Stimulated activated naive CD4-positive, alpha-beta T cell treated with Interleukin-2 at 50 U/mL for 16 hours (primary cell): ENCODE measurements around the gene CLSTN2.

Source experiments
- DNase-seq: peaks from one replicate; lab custom pipeline; 2025; lab: John Stamatoyannopoulos, UW

CLSTN2 gene

DNA sequence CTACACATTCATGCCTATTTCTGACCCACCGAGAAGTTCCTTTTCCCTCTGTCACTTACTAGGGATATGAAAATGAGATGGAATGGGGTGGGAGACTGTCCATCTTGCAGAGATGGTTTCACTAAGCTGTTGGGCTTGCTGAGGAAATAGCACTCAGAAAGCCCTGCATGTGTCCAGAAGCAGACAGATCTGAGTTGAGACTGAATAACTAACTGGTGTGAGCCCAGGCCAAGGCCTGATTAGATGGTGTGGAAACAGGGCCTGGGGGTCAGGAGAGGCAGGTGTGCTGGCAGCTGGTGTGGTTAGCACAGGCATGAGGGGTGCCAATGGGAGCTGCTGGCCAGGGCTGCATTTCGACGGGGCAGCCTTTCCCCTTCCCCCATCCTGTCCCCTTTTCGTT, 72.1 kb downstream of the CLSTN2 start:
- no peak for DNase-seq

DNA sequence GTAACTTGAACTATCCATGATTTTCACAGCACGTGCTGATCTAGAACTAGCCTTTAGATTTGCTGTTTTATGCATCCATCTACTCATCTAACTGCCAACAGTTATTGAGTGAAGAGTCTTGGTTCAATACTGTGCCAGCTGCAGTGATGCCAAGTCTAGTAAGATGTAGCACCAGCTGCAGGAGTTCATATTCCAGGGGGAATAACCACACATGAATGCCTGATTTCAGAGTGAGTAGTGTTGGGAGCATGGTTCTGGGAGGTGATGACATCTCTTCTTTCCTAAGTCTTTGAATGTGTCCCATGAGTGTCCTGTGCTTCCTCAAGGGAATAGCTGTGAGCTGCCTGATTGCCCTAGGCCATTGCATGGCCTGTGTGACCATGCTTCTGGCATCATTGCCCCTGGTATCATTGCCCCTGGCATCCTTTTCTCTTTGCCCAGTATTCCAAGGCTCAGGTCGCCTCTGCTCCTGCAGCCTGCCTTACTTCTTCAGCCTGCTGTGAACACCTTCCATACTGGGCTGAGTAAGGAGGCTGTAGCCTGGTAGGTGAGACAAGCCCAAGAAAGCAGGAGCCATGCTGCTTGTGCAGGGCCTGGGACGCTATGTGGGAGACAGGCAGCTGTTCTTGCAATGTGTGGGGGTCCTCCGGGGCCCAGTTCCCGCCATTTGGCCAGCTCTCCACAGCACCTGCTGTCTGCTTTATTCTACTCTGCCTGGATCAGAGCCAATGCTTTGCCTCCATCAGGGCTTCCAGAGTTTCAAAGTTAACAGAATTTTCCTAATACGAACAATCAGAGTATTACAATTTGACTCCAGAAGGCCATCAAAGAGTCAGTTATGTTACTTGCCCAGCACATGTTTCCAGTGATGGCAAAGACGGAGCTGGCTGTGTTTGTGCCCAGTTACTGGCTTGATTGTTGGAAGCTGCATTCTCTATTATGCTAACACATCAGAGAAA, 73.2 kb downstream of the CLSTN2 start:
- no peak for DNase-seq

DNA sequence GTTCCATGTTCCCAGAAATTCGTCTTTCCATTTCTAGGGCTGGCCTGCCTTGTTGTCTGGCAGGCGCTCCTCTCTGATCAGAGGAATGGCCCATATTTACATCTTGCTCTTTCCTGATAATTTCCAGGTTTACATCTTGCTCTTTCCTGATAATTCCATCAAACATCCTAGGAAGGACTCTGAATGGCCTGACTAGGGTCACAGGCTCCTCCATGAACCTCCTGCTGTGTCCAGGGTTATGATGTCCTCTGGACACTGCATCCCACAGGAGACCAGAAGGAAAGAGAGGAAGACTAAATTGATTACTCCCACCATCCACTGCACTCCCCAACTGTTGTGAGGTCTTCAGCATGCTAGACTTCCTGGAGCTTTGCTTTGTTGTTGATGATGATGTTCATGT, 75.4 kb downstream of the CLSTN2 start:
- DNase-seq, result no peak

DNA sequence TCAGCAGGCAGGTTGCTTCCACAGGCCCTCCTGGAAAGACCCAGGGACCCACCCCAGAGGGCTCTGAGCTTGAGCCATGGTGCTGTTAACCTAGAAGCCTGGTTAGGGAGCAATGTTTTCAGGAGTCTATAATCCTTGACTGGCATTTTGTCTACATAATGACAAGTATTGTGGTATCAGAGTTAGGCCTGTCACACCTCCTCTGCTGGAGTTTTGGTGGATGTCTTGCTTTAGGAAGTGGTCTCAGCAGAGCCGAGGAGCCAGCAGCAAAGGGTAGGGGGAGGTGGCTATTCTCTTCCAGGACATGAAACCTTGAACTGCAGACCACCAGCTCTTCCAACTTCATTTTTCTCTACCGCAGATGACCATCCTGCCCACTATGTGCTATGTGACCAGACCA, 76.1 kb downstream of the CLSTN2 start:
- no peak for DNase-seq

DNA sequence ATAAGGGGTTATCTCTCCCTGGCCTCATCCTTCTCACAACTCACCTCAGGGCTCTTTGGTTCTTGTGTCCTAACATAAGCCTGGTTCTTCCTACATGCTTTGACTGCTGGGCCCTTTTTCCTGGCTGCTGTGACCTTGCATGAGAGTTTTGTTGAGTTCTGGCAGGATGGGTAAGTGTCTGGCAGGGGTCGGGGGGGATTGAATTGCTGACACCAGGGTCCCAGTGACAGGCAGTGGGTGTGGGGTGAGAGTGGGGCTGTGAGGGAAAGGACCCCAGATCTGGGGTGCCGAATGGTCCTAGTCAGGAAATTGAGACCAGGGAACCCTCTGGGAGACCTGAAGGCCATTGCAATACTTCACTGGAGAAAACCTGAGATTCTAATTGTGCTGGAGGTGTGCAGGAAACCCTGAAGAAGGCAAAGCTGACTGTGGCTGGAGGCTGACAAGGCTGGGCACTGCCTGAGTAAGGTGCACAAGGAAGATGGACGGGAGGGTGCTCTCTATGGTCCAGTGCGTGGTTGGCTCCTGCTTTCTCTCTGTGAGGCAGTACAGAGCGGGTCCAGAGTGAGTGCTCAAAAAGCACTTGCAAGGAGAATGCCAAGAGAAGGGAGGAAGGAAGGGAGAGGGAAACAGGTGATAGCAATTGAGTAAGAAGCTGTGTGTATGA, 76.8 kb downstream of the CLSTN2 start:
- no peak for DNase-seq

DNA sequence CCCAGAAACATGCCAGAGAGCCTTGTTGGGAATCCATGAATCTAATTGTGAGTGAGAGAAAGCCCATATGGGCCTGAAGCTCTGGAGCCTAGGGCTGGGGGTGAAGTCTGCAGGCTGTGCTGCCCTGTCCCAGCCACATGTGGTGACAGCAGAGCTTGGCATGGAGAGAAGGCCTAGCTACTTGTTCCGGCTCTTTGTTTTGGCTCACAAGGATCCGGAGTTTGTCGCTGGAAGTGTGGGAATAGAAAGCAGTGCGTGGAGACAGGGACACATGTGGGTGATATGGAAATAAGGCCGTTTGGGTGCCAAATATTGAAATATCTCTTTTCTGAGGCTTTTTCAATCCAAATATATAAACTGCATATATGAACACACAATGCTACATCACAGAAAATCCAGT, 78.2 kb downstream of the CLSTN2 start:
- DNase-seq, result no peak

DNA sequence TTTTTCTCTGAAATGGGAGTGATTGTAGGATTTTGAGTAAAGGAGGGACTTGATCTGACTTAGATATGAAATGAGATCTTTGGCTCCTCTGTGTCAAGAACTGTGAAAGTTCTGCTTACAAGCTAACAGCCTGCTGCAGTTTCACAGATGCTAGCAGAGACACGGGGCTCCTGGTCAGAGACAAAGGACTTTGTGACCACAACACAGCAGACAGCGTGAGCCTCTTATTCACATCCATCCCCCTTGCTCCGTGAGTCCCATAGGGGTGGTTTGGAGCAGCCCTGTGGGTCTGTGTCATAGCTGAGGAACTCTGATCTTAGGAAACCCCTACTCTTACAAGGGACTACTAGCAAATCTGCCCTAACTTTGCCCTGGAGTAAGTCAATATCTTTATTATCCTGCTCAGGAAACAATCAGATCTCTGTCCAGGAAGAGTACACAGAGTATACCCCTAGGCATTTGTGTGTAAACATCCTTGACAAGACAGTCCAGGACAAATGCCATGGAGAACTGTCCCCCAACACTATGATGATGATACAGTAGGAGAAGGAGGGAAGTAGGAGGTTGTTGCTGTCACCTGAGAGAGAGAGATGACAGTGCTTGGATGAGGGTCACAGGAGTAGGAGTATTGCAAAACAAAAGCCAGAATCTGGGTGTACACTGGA, 80.0 kb downstream of the CLSTN2 start:
- no peak for DNase-seq

DNA sequence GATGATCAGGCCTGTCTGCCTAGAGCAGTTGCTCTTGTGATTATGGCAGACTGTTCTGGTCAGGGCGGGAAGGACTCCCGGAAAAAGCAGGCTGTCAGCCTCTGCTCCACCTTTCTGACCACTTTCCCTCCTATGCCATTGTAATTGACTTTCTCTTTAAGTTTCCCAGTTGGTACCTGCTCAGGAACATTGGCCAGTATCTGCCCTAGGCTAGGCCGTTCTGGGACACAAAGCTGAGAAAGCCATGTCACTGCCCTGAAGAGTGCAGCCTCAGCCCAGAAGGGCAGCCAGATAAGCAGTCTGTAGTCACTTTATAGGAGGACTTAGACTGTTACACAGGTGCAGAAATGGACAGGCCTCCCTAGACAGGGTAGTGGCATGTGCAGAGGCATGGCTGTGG, 80.8 kb downstream of the CLSTN2 start:
- DNase-seq, result no peak

DNA sequence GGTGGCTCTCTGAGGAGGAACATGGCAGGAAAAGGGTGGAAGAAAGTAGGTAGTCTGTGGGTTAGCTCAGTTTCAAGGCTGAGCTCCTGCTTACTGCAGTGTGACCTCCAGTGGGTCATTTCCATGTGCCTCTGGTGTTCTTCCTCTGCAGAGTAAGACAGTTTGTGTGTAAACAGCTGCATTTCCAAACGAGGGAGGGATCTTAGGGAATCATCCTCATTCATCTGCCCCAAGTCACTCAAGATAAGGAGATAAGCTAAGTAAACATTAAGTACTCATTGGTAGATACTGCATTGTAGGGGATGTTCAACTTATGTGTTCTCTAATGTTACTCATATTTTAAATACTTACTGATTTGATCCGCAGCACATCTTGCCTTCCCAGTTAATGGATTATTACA, 83.6 kb downstream of the CLSTN2 start:
- DNase-seq, result no peak

DNA sequence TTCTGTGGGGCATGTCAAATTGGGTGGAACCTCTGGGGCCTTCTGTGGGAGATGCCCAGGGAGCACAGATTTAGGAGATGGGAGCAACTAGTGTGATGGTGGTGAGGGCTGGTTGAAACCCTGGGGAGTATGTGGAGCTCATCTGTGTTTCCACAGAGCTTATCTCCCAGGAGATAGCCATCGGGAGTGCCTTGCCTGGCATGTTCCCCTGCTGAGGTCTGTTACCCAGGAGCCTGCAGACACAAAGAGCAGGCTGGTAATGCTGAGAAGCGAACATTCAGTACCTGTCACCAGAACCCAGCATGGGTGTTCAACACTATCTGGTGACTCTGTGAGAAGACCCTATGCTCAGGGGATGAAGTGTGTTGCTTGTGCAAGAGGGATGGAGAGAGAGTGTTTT, 85.0 kb downstream of the CLSTN2 start:
- DNase-seq, result no peak

DNA sequence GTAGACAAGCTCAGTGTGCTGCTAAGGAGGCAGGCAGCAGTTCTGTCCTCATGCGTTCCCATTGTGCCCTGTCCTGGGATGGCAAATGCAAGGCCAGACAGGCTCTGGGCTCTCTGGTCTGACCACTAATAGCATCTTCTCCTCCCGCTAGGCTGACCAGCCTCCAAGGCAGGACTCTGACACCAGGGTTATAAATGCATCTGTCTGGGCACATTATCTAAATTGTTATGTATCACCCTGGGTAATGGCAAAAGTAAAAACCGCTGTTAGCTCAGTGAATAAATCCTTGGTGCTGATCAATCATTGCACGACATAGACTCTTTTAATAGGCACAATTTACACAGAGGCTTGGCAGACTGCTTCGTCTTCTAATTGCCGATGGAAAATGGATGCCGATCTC, 85.6 kb downstream of the CLSTN2 start:
- DNase-seq, result no peak

DNA sequence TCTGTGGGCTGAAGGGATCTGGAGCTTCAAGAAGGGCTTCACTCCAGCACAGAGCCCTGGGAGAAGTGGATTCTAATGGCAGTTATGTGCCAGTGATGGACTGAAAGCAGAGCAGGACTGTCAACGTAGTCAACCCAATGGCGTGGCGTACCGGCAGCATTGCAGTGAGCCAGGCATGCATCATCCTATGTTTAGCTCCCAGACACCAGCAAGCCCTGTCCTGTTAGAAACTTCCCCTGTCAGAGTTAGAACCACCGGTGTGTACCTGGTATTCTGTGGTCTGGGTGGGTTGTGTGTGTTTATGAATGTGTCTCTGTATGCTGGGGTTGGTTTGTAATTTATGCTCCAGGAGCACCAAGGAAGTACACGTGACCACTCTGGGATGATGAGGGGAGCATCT, 86.3 kb downstream of the CLSTN2 start:
- DNase-seq, result no peak

DNA sequence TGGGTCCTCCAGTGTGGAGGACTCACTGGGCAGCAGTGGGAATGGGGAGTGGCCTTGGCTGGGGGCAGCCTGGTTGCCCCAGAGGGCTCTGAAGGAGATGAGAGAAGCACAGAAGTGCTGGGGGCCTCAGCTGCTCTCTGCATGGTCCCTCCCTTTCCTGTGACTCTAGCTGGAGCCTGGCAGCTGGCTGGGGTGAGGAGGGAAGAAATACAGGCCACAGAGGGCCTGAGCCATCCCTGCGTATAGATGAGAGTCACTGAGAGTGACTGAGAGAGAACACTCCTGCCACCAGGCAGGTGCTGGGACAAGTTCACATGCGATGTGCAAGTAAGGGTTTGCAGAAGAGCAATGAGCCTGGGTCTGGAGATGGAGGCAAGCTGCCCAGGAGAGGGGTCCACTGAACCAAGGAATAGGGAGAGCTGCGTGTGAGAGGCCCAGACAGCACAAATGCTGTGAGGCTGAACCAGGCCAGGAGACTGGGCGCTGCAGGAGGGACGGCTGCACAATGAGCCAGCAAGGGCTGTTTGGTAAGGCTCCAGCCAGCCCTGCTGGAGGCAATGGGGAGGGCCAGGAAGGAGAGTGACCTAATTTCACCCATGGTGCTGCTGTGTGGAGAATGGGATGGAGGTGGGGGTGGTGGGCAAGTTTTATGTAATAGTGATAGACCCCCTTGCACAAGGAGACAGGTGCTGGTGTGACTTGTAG, 87.2 kb downstream of the CLSTN2 start:
- no peak for DNase-seq

DNA sequence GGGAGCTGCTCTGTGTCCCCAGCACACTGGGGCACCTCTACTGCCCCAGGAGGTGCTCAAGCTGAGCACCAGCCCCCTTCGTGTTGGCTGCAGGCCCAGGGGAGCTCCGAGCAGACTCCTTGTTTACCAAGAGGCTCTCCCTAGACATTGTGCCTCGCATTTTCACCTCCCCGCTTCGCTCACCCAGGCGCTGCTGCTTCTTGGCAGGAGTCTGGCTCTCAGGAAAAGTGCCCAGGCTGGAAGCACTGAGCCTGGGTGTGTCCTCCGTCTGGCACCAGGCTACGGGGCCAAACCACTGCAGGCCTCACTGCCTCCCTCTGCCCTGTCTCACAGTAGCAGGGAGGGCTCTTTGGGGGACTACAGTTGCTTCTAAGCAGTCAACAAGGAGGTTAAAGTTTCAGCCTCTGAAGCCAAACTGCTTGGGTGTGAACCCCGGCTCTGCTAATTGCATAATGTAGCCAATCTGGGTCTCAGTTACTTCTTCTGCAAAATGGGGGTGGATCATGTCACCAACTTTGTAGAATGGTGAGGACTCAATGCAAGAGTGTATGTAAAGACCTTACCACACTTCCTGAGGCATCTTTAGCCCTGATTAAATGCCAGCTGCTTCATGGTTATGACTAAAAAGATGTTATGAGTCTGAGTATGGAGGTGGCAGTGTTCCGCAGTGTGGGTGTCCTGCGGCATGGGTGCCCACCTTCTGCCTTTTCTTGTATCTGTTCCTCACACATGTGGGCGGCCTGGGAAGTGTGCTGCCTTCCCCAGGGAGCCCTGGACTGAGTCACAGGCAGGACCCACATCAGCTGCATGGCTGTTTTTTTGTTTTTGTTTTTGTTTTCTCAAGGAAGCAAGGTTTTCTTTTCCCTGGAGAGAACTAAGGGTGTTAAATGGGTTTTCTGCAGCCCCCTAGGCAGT, 88.9 kb downstream of the CLSTN2 start:
- no peak for DNase-seq

DNA sequence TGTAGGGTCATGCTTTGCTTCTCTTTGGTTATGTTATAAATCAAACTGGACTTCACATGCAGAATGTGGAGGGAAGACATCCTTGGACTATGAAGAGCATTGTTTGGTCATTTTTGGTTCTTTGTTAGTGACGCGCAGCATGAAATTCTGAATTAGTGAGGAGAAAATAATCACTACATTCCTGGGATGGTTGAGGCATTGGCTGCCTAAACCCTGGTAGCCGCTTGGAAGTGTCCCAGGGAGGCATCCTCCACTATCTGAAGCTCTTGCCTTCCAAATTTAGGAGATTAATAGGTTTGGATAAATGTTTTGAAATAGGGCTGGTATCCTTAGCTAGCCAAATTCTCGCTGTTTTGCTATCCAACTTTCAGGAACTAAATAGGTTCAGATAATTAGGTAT, 96.2 kb downstream of the CLSTN2 start:
- no peak for DNase-seq

DNA sequence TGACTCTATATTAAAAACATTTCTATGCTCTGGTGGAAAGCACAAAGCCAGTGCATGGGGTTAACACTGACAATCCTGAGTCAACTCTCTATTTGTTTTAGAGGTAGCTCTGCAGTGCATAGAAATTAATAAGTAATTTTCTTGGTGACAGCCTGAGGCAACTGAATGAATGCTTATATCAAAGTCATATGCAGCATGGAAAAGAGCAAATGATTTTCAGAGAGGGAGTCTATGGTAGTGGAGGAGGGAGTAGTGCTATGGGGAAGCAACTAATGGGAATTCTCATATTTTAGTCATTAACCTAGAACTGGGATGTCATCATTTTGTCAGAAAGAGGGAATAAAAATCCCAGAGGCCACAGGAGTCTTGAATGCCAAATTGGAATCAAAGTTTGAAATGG, 99.1 kb downstream of the CLSTN2 start:
- no peak for DNase-seq

DNA sequence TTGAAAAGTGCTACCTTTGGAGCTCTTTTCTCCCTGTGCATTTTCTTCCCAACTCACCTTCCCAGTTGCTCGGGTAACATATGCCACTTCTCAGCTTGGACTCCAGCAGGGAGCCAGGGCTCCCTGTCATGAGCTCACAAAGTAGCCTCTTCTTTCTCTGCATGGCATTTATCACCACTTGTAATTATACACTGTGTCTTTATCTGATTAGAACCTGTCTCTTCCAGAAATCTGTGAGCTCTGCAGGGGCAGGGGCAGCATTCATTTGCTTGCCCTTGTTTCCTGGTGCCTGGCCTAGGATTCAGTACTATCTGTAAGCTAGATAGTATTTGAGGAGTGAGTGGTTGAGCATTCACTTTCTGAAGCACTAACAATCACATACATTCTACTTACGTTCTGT, 100.9 kb downstream of the CLSTN2 start:
- DNase-seq, result no peak

DNA sequence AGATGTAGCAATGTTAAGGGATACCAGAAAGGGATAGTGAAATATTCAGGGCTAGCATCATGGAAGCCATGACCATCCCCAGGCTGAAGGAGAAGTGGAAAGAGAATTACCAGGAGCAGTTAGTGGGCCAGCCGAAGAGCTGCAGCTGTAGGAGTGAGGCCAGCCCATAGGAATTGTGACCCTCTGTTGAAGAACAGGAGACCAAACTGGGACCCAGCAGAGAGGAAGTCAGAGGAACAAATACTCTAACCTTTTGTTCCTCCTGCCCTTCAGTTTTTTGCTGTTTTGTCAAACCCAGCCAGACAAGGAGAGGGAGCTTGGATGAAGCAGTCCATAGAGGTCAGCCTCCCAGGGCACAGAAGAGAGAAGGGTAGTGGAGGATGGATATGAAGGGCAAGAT, 115.4 kb downstream of the CLSTN2 start:
- no peak for DNase-seq

DNA sequence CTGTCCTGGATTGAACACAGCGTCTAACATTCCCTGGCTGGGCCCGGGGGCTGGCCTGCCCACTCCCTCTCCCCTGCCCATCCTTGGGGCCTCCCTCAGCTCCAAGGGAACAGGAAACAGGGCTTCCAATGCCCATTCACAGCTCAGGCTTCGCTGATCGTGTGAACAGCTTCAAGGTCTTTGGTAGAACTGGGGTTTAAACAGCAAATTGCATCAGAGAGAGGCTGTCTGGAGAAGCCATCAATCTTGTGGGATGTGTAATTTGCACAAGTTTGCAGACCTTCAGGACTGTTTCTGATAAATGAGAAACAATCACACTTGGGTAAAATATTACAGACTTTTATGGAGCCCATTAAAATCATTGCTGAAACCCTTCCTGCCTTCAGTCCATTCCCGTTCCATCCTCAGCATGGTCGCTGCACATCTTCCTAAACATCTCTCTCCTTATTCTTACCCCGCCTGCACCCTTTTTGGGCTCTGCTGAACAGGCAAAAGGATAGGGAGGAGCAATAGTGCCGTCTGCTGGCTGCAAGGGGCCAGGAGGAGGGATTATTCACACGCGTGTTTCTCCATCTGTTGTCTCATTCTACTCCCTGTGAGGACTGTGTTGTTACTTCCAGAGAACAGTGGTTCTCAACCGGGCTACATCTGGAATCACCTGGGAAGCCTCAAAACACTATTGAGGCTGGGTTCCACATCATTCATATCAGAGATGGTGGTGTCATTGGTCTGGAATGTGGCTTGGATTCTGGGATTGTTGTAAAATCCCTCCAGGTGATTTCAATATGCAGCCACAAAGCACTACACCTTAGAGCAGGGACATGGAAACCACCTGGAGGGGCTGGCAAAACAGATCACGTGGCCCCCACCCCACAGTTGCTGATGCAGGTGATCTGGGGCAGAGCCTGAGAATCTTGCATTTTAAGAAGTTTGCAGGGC, 116.3 kb downstream of the CLSTN2 start:
- no peak for DNase-seq
